Stimulated activated CD8-positive, alpha-beta memory T cell treated with anti-CD3 and anti-CD28 coated beads, Interleukin-12 subunit alpha, Interleukin-12 subunit beta, amount 100 ng/mL, for 1 hour (primary cell): Measurements from ENCODE around the gene SERAC1.

Experiments used
- DNase-seq: peaks from one replicate; pipeline ENCODE4 v3.0.0-alpha.2; 2020; ENCODE audit warnings: low read depth

Gene SERAC1

DNA sequence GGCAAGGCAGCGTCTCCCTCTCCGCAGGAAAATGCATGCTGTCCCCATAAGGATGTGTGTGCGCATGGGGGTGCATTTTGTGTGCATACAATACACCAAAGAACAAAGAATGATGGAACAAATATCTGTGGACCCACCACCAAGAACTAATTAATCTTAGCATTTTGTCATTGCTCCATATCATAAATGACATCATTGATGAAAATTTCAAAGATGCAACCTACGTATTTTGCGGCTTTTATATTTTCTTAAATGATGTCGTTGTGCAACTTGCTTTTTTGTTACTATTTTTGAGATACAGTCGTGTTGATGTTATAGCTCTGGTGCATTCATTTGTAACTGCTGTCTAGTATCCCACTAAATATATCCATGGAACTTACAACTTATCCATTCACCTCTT is 89.7 kb downstream of the SERAC1 start:
- no peak for DNase-seq

DNA sequence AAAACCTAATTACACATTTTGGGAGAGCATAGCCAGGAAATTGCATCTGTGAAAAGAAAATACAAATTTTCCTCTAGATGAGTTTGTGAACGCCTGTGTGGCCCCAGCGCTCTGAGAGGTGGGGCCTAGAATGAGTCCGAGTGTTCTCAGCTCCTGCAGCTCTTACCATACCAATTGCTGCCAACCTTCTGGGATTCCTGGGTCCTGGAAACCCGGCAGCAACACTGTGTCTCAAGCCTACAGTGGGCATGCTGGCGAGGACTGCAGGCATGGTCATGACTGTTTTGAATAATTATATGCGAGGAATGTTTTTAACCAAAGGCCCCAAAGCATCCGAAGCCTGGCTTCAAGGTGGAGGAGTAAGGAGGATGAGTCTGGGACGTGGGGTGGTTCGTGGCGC is 90.4 kb downstream of the SERAC1 start:
- no peak for DNase-seq

DNA sequence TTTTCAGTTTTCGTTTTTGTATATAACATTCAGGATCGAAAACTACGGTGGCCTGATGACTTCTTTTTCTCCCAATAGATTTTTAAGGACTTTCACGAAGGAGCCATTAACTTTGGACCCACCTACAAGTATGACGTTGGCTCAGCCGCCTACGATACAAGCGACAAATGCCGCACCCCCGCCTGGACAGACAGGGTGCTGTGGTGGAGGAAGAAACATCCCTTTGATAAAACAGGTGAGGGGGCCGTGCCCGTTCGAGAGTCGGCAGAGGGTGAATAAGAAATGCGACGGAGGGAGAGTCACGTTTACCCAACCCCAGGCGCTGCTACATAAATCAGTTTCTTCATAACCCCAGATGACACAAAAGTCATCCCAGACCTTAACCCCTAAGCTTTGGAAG is 91.5 kb downstream of the SERAC1 start:
- no peak for DNase-seq

DNA sequence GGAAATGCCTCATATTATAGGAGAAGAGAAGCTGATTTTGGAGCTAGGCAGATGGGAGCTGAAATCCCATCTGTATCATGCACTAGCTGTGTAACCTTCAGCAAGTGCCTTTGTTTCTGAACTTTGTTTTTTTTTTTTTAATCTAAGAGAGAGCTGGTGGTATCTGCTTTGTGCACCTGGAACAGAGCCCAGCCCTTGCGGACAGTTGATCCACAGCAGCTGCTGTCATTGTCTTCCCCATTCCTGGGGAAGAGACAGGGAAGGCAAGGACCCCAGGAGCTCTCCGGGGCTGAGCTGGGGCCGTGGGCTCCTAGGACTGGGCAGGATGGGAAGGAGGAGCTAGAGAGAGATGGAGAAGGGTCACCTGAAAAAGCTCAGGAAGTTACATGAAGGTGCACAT is 94.3 kb downstream of the SERAC1 start:
- DNase-seq = no peak

DNA sequence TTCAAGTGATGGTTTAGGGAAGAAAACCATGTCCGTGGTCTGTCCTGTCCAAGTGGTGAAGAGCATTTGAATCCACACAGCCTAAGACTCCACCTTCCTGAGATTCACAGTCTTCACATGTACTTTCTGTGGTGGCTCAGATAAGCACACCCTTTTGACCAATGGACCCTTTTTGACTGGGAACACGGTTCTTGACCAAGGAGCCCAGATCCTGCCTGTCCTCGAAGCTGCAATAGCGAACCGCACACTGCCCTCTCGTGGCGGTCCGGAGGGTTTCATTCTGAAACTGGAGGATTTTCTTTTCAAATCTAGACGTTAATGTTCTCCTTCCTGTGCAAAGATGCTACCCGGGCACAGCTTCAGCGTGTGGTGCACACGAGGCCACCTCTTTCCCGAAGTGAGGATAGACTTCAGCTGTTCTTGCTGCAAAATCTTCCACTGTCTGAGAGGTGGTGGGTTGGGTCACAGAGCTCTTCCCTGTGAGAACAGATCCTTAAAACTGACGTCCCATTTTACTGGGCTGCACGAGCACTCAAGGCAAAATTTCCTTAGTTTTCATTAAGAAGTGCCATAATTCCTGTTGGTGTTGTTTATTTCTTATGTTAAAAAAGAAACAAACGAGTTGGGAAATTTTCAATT is 95.9 kb downstream of the SERAC1 start:
- peak; percentile 47 for DNase-seq

DNA sequence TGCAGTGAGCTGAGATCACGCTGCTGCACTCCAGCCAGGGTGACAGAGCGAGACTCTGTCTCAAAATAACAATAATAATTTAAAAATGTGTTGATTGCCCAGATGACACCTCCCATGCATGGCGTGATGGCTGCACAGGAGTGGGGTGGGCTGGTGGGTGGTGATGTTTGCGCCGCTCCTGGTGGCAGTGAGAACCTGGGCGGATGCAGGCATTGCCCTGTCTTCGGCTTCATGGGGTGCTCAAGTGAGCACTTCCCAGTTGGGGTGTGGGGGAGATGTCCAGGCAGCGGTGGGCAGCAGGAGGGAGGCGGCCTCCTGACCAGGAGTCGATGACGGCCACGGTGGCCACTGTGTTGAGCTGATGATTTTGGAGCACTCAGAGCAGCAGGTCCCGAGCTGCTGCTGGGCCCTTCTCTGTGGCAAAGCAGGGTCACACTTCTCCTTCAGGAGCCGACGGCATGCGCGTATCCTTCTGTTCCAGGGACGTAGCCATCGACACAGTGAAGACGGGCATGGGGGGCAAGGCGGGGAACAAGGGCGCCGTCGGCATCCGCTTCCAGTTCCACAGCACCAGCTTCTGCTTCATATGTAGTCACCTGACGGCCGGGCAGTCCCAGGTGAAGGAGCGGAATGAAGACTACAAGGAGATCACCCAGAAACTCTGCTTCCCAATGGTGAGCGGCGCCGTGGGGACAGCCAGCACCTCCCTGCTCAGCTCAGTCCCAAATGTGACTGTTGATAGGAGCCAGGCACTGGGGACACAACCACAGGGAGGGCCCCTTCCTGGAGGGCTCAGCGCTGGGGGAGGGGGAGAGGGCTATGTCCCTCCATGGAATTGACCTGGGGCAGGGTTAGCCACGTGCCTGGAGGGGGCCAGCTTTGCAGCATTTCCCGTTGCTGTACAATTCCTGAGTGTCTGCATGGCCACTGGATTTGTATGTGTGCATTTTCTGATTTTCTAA is 96.7 kb downstream of the SERAC1 start:
- DNase-seq = no peak

DNA sequence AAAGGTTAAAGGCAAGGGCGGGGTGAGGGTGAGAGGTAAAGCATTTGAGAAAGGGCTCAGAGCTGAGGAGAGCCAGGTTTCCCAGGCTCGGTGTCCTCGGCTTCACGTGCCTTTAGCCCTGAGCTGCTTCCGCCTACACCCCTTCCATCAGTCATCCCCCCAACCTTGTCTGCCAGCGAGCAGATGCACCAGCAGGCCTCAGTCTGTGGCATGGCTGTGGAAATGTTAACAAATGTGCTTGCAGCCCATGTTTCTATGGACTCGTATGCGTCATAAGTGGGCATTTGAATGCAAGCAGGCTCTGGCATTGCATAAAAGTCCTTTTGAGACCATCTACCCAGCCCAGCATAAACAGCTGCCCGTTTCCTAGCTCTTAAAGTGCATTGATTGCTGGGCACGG is 97.5 kb downstream of the SERAC1 start:
- DNase-seq = no peak

DNA sequence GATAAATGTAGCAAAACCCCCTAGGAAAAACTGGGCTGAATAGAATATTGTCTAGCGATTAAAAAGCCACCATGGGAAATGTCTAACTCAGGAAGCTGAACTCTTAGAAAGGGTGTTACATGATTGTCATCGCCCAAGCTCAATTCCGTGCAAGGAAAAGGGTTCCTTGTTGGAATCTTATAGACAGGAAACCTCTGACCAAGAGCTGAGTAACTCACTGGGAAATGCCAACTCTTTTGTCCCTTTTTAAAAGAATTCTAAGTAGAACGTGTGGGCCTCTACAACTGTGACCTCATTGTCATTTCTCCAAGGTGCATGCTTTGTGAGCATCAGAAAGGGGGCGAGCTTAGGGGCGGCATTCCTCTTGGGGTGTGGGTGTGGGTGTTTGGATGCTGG is 98.3 kb downstream of the SERAC1 start:
- no peak for DNase-seq

DNA sequence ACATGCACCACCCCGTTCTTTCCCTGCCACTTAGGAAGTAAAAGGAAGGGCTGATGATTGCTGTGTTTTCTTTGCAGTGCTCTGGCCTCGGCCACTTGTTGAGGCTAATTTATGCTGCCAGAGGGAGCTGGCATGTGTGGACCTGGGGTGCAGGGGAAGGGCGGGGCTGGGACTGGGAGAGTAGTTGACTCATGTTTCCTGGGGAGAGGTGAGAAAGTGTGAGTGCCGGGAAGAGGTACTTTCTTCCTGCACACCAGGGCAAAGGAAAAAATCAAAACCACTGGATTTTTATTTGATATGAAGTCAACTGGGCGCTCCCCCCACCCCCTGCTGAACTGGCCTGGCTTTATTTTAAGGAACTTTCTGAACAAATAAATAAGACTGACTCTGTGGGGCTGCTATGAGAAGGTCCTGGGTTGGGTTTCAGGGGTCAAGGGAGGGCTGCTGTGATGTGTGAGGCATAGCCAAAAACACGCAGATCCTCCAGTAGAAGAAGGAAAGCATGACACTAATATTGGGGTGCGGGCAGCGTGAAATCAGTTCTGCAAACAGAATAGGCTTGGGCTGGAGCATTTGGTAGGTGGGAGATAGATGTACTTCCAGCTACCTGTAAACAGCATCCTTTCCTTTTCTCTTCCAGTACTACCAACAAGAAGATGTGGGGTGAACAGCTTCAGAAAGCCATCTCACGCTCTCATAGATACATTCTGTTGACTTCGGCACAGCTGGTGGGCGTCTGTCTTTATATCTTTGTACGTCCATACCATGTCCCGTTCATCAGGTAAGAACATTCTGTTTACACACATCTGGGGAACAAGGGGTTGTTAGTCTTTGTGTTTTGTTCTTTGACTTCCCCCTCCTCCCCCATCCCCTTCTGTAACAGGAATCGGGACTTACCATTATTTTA is 98.9 kb downstream of the SERAC1 start:
- no peak for DNase-seq

DNA sequence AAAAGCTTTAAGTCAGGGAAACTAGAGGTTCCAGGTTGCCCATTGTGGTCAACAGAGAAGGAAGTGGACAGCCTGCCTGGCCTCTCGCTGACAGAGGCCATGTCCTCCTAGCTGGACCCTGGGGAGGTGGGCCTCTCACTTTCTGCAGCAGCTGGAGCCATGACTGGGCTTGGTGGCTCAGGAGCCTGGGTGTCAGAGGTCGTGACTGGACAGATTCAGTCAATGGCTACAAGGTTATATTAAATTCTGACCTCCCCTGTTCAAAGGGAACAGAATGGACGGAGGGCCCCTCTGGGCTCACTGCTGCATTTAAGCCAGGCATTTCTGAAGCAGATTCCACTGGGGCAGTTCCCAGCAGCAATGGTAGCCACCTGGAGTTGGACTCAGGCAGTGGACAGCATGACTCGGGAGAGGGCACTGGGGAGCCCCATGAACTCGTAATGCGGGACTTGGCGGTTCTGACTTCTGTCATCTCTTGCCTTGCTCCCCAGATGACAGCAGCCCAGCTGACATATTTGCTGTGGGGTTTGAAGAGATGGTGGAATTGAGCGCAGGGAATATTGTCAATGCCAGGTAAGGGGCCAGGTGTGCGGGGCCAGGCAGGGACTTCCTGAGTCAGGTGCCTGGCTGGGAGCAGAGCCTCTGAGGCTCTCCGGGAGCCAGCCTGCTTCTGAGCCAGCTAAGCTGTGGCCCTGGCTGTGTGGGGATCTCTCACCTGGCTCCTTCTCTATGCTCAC is 99.7 kb downstream of the SERAC1 start:
- DNase-seq = no peak

DNA sequence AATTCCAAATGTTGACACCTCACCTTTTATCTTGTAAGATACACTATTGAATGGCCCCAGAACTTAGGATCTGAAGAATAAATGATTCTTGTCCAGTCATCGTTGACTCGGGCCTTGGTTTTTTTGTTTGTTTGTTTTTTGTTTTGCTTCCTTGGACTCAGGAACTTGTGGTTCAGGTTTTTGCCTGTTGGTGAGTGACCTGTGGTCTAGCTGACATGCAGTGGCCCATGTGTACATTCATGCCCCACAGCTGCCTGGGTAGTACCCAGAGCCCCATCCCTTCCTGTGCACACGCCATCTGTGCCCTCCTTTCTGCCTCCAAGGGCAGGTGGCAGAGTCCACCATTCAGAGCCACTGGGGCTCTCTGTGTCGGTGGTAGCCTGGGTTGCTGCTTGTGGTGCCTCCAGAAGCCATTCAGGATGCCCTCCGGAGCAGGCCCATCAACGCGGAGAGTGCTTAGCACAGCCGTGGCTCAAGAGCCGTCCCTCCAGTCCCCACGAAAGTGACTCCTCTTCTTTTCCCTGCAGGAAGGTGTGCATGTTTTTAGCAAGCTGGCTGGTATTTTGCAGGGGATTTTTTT is 100.5 kb downstream of the SERAC1 start:
- DNase-seq = no peak

DNA sequence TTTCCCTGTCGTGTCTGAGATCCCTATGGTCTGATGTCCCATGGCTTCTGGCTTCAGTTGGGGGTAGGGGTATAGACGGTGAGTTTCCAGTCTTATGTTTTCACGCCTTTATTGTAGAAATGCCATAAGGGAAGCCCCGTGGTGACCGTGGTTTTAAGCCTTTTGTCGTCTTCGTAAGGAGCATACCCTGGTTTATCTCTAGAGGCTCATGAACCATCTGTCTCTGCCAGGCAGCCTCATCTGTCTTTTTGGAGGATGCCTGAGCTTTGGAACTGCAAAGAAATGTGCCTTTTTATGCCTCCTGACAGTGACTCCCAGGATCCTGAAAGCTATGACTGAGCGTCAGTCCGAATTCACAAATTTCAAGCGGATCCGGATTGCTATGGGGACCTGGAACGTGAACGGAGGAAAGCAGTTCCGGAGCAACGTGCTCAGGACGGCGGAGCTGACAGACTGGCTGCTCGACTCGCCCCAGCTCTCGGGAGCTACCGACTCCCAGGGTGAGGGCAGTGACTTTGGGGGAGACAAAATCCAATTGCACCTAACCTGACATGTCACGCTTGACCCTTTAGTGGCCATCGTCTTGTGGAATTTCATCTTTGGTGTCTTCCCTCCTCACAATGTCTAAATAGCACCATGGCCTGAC is 101.8 kb downstream of the SERAC1 start:
- no peak for DNase-seq

DNA sequence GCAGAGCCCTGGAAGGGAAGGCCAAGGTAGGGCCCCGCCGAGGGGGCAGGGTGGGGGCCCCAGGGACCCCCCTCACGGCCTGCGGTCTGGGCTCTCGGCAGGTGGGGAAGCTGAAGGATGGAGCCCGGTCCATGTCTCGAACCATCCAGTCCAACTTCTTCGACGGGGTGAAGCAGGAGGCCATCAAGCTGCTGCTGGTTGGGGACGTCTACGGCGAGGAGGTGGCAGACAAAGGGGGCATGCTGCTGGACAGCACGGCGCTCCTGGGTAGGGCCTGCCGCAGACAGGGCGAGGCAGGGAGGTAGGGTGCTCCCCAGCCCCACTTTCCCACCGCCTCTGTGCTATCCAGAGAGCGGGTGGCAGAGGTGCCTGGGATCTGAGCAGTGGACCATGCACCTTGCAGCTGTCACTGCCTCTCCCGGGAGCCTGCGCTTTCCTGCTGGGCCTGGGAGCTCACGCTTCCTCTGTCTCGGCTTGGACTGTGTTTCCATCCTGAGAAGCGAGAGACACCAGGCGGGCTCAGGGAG is 103.3 kb downstream of the SERAC1 start:
- no peak for DNase-seq

DNA sequence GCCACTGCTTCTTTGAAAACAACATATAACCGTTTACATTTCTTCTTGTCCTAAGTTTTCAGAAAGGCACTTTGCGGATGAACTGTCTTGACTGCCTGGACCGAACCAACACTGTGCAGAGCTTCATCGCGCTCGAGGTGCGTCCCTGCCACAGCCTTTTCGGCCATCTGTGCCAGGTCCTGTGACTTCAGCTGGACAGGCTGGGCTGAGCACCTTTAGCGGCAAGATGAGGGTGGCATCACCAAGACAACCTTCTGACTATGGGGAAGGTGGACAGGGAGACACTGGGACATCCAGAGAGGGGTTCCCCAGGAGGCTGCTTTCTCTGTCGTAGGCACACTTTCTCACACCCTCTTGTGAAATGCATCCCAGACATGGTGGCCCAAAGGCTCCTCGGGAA is 104.3 kb downstream of the SERAC1 start:
- no peak for DNase-seq

DNA sequence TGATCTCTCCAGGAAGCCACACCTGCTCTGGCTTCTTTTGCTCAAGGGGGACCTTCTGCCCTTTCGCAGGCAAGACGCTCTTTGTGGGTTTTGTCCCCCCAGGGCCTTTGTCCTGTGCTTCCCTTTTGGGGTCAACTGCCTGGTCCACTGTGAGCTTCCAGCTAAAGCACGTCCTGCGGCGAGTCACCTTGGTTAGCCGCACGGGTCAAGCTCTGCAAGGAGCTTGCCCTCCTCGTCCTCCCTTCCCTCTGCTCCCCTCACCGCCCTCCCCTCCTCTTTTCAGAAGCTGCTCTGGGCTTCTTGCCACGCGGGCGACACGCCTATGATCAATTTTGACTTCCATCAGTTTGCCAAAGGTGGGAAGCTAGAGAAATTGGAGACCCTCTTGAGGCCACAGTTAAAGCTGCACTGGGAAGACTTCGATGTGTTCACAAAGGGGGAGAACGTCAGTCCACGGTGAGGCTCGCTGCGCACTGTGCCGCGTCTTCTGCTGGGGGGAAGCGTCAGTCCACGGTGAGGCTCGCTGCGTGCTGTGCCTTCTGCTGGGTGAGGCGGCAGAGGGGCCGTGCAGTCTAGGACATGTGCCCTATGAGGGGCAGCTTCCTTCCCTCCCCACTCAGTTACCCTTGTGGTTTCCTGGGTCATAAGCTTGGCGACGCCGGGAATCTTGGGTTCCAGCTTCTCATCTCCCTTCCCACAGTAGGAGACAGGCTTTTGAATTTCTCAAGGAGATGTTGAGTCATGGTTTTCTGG is 106.2 kb downstream of the SERAC1 start:
- no peak for DNase-seq

DNA sequence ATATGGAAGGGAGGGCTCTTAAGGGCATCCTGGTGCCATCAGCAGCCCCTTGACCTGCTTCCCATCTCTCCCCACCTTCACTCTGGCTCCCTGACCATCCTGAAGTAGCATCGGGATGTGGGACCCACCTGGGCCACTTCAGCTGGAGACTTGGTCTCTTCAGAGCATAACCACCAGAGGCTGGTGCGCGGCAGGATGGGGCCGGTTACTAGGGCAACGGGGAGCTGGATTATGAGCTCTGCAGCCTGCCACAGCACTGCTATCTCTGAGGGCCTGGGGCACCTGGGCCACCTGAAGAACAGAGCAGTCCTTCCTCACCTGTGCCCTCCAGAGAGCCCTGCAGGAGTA is 106.7 kb downstream of the SERAC1 start:
- DNase-seq = no peak

DNA sequence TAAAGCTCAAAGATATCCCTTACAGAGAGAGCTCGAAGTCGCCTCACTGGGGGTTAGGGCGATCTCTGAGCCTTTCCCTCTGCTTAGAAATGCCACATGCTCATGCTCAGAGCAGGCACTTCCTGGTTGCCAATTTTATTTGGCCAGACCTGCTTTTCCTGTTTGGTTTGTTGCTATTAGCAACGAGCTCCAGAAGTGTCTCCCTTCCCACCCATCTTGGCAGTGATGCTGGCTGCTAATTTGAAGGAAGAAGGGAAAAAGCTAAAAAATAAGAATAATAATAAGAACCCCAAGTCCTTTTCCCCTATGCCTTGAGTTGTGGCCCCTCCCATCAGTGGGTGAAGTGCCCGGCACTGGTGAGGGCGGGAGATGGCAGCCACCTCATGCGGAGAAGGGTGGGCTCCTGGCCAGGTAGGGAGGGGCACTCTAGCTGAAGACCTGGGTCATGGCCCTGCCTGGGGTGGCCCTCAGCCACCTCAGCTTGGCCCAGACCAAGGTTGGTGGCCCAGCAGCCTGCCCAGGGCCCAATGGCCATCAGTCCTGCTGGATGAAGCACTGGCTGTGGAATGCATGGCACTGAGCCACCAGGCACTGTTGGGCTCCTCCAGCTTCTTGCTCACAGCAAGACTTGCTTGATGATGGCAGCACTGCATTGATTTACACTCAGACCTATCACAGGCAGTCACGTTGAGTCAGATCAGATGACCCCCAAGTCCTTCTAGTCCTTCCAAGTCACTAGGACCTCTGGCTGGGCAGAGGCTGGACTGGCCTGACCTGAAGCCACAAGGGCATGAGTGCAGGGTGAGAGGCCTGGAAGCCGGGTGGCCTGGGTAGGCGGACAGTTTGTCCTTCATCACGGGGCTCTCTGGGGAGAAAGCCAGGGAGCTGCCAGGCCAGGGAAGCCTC is 107.4 kb downstream of the SERAC1 start:
- DNase-seq = no peak
